NB4 (cell line): Measurements from ENCODE around the gene KRT2.

Experiments used
- DNase-seq: peaks from one replicate; pipeline ENCODE4 v3.0.0; 2010; ENCODE audit warnings: low read depth
- H3K4me3 ChIP-seq: one replicate; pipeline ENCODE4 v1.5.1; 2011; ENCODE audit warnings: mild to moderate bottlenecking, low read depth, low read length, moderate library complexity
- MYC ChIP-seq: IDR thresholded peaks from 2 replicates; pipeline ENCODE4 v1.6.1; 2011; ENCODE audit warnings: low read depth, low read length
- POLR2A ChIP-seq: IDR thresholded peaks from 2 replicates; pipeline ENCODE4 v1.6.1; 2011; ENCODE audit warnings: mild to moderate bottlenecking; ENCODE audit not compliant: insufficient read length; ENCODE audit errors: extremely low read depth
- TF ChIP-seq, protein P1 (sequence below): IDR thresholded peaks from 2 replicates; pipeline ENCODE4 v1.6.1; 2011; ENCODE audit warnings: low read depth, low read length
- TF ChIP-seq, protein P2 (sequence below): IDR thresholded peaks from one replicate; pipeline ENCODE4 v1.5.1; 2012; ENCODE audit warnings: low read depth, low read length

The KRT2 gene

DNA sequence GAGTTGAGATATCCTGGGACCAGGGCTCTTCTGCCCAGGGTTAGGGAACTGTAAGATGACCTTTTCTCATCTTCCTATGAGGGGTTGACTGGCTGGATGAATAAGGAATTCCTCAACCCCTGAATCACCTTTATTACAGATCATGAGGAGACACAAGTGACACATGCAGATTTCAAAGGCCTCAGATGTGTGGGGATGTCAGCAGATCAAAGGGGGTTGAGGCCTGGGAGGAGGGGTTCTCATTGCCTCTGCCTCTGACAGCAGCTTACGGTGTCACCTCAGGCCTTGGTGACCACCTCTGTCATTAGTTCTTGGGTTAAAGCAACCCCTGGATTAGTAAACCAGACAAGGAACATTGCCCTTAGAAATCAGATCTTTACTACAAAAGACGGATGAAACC lies 48.7 kb downstream of the KRT2 start:
- TF ChIP-seq MYC (no peak), POLR2A (no peak)
- TF ChIP-seq, protein P1, sequence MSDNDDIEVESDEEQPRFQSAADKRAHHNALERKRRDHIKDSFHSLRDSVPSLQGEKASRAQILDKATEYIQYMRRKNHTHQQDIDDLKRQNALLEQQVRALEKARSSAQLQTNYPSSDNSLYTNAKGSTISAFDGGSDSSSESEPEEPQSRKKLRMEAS = no peak
- TF ChIP-seq, protein P2, sequence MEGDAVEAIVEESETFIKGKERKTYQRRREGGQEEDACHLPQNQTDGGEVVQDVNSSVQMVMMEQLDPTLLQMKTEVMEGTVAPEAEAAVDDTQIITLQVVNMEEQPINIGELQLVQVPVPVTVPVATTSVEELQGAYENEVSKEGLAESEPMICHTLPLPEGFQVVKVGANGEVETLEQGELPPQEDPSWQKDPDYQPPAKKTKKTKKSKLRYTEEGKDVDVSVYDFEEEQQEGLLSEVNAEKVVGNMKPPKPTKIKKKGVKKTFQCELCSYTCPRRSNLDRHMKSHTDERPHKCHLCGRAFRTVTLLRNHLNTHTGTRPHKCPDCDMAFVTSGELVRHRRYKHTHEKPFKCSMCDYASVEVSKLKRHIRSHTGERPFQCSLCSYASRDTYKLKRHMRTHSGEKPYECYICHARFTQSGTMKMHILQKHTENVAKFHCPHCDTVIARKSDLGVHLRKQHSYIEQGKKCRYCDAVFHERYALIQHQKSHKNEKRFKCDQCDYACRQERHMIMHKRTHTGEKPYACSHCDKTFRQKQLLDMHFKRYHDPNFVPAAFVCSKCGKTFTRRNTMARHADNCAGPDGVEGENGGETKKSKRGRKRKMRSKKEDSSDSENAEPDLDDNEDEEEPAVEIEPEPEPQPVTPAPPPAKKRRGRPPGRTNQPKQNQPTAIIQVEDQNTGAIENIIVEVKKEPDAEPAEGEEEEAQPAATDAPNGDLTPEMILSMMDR = no peak
- no peak for DNase-seq
- H3K4me3 ChIP-seq = no peak overlapping the region

DNA sequence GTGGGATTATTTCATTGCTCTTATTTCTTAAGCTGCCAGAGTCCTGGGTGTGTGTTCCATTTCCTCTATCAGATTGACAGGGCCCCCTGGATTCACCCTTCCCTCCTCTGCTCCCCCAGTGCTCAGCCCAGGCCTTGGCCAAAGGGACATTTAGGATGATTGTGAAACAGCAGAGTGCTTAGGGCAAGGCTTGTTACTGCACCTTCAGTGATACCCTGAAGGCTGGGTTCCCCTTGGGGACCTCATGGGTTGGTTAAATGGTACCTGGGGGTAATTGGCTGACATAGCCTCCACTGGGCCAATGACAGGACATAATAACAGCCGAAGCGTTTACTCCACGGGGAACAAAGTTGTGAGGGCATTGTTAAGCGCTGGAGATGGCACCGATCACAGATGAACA lies 49.5 kb downstream of the KRT2 start:
- no peak for DNase-seq
- no peak overlapping the region for H3K4me3 ChIP-seq
- TF ChIP-seq, protein P2 = no peak
- TF ChIP-seq, protein P1 = no peak

DNA sequence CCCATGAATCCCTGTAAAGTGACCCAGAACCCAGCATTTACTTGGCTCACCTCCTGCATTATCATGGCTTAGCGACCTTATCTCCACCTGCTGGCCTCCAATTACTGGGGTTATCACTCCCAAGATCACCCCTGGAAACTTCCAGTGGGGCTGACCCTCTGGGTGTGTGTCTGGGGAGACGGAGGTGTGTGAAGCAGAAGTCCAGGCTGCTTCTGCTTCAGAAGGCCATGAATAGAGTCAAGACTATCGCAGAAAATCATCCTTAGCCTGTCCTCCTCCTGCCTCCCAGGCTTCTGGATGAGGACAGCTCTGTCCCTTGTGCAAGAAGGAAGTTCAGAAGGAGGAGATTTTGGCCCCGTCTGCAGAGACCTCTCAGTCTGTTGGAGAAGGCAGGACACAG lies 50.3 kb downstream of the KRT2 start:
- DNase-seq = no peak

DNA sequence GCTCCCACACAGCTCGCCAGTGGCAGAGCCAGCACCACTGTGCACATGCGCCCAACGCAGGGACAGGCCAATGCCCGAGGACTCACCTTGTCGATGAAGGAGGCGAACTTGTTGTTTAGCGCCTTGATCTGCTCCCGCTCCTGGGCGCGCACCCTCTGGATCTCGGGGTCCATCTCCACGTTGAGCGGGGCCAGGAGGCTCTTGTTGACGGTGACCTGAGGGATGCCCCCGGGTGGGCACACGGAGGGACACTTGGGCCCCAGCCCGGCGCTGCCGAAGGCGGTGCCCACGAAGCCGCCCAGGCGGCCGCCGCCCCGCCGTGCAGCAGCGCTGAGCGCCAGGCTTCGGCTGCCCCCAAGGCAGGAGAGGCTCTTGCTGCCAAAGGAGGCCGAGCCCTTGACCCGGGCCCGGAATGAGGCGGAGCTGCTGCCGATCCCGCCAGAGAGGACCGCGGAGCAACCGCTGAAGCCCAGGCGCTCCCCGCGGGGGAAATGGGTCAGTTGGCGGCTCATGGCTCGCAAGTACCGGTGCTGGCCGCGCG lies 51.0 kb downstream of the KRT2 start, which contains the start of gene KRT72:
Gene KRT72 (minus strand): TSS at position 523 of the 541 bp plus-strand sequence. CDS start 11 bp downstream, at position 512.
- TF ChIP-seq MYC (no peak), POLR2A (no peak)
- TF ChIP-seq, protein P1 = no peak
- DNase-seq = no peak
- no peak within 1 kb of the TSS for H3K4me3 ChIP-seq

More for the DNA sequence above, 50.3 kb downstream of the KRT2 start:
- H3K4me3 ChIP-seq = no peak overlapping the region
- TF ChIP-seq, protein P2 = no peak
- TF ChIP-seq POLR2A (no peak), MYC (no peak)
- TF ChIP-seq, protein P1 = no peak

DNA sequence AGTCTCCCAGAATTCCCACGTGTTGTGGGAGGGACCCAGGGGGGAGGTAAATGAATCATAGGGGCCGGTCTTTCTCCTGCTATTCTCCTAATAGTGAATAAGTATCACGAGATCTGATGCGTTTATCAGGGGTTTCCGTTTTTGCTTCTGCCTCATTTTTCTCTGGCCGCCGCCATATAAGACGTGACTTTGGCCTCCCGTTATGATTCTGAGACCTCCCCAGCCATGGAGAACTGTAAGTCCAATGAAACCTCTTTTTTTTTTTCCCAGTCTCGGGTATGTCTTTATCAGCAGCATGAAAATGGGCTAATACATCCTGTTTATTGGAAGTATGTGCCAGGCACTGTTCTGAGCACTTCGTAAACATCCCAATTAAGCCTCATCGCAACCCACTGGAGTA lies 51.5 kb downstream of the KRT2 start:
- TF ChIP-seq MYC (no peak), POLR2A (no peak)
- TF ChIP-seq, protein P2 = no peak
- TF ChIP-seq, protein P1 = no peak
- no peak overlapping the region for H3K4me3 ChIP-seq
- no peak for DNase-seq

DNA sequence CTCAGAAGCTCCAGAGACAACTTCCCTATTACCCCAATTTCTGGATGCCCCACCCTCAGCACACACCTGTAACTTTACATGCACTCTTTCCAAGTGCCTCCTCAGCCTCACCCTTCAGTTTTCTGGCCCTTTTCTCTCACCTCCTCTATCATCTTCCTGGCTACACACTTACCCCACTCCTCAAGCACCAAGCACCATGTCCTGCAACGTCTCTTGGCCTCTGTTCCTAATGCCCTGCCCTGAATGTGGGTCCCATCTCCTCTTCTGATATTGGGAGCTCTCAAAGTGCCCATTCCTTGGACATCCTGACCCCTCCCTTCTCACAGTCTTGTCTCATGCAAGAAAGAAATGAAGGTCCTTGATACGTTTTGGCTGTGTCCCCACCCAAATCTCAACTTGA lies 51.9 kb downstream of the KRT2 start:
- TF ChIP-seq, protein P2 = no peak
- no peak for TF ChIP-seq MYC
- no peak for TF ChIP-seq POLR2A
- TF ChIP-seq, protein P1 = no peak
- DNase-seq = no peak

More for the DNA sequence above, 51.9 kb downstream of the KRT2 start:
- H3K4me3 ChIP-seq = no peak overlapping the region
